SJCRH30 (cell line): ENCODE data around the gene ZNF750. TPM values are rescaled to one million over a fixed set of nuclear protein-coding genes. Genes with fewer than 3 reads are reported as not detected.
A peak's percentile ranks its signal among the peaks of the same experiment; 100 is the strongest.

Experiments
- DNase-seq, 2 experiments: peaks; one replicate each; pipeline ENCODE4 v3.0.0-alpha.2; 2015 to 2020
- H3K27ac ChIP-seq: fragments of 250-450 bp; sonication (Bioruptor Pico); 2 replicates; pipeline ENCODE4 v1.5.1; 2020; ENCODE audit warnings: mild to moderate bottlenecking, moderate library complexity
- H3K27me3 ChIP-seq: fragments of 250-450 bp; sonication (Bioruptor Pico); 2 replicates; pipeline ENCODE4 v1.5.1; 2020; ENCODE audit warnings: mild to moderate bottlenecking, moderate library complexity
- H3K36me3 ChIP-seq: fragments of 250-450 bp; sonication (Bioruptor Pico); 2 replicates; pipeline ENCODE4 v1.5.1; 2020; ENCODE audit warnings: mild to moderate bottlenecking, moderate library complexity
- H3K4me1 ChIP-seq: fragments of 250-450 bp; sonication (Bioruptor Pico); 2 replicates; pipeline ENCODE4 v1.5.1; 2020; ENCODE audit warnings: mild to moderate bottlenecking, moderate library complexity
- H3K4me3 ChIP-seq: fragments of 250-450 bp; sonication (Bioruptor Pico); 2 replicates; pipeline ENCODE4 v1.5.1; 2020; ENCODE audit warnings: mild to moderate bottlenecking, moderate library complexity
- H3K9me3 ChIP-seq: fragments of 250-450 bp; sonication (Bioruptor Pico); replicated peaks from 2 replicates; pipeline ENCODE4 v1.5.1; 2020; ENCODE audit warnings: mild to moderate bottlenecking, moderate library complexity
- total RNA-seq: library from RNA; depleted of rRNA; stranded (reverse); fragments of >200 nt; shearing (Covaris generic); gene quantifications from 2 replicates; pipeline ENCODE4 v1.2.3, GENCODE V29; 2014

ZNF750 gene
- total RNA-seq, 1 experiment from 2014 or later = not detected

DNA sequence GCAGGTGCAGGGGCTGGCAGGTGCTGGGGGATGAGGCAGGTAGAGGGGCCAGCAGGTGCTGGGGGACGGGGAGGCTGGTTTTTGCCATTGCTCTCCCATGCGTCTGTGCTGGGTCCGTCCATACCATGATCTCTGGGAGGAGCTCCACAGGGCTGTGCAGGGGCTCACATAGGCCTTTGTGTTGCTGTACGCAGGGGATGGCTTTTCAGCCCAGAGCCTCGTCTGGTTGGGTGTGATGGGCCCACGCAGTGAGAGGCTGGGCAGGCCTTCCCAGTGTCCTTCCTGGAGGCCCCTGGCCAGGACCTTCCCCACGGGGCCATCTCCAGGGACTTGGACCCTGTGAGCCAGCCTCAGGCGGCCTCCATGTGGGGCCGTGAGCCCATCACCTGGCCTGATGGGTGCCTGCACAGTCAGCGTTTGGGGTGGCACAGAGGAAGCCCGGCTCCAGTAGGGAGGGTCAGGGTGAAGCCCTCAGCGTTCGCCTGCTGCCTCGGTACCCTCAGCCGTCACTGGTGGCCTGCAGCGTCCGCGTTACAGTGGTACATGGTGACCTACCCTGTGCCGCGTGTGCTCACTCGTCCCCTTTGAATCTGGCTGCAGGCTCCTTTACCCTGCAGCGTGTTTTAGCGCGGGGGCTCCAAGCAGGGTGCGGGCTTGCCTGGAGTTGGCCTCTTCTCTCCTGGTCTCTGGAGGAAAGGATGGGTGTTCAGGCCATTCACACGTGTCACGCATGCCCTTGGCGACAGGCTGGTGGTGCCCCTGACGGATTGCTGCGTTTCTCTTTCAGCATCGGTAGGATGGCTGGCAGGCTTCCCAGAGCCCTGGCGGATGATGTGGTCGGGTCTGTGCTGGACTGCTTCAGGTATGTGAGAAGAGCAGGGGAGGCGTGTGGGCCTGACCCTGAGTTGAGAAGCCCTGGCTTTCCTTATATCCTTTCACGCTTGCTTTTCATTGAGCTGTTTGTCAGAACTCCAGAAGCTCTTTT, 30.6 kb downstream of the ZNF750 start:
- Histone ChIP-seq H3K9me3 (no peaks in the 10 kb centered on the region), H3K4me3 (no peak overlapping the region), H3K36me3 (peaks cover 45% of the 10 kb centered on the region), H3K27ac (no peak overlapping the region), H3K4me1 (peaks cover 16% of the 10 kb centered on the region; the same call in 1 of the 2 replicates), H3K27me3 (no peaks in the 10 kb centered on the region)
- DNase-seq = no peak

DNA sequence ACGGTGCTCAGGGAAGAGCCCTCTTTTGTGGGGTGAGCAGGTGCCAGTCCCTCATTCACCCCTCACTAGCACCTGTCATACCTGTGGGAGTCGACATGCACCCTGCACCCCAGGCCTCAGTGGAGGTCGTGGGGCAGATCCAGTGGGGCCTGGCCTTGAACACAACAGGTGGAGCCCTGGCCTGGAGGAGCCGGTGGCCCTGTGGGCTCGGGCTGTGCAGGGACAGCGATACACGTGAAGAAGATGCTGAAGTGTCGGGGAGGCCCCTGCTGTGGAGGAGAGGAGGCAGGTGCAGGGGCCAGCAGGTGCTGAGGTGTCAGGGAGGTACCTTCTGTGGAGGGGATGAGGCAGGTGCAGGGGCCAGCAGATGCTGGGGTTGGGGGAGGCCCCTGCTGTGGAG, 31.8 kb downstream of the ZNF750 start:
- no peak for DNase-seq
- H3K27ac ChIP-seq = no peak overlapping the region
- H3K4me1 ChIP-seq = peaks cover 16% of the 10 kb centered on the region; the same call in 1 of the 2 replicates
- no peak overlapping the region for H3K4me3 ChIP-seq
- no peaks in the 10 kb centered on the region for H3K27me3 ChIP-seq
- no peaks in the 10 kb centered on the region for H3K9me3 ChIP-seq
- H3K36me3 ChIP-seq = peaks cover 45% of the 10 kb centered on the region

DNA sequence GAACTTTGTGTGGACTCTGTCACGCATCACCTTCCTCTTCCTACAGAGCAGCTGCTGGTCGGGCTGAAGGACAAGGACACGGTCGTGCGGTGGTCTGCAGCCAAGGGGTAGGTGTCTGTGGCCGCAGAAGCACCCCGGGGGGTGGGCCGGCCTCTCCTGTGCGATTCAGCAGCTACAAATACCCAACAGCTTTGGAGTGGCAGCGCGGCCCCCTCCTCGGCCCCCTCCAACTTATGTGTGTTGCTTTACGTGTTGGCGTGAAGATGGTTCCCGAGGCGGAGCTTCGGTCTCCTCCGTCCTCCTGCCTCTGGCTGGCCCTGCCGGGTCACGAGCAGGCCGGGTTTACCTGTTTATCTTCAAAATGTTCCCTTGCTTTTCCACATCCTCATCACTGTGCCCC, 32.3 kb downstream of the ZNF750 start:
- no peak for DNase-seq
- Histone ChIP-seq H3K27me3 (no peaks in the 10 kb centered on the region), H3K4me1 (peaks cover 16% of the 10 kb centered on the region; the same call in 1 of the 2 replicates), H3K36me3 (peaks cover 41% of the 10 kb centered on the region), H3K9me3 (no peaks in the 10 kb centered on the region), H3K27ac (peak overlapping the region; percentile 6), H3K4me3 (no peak overlapping the region)

DNA sequence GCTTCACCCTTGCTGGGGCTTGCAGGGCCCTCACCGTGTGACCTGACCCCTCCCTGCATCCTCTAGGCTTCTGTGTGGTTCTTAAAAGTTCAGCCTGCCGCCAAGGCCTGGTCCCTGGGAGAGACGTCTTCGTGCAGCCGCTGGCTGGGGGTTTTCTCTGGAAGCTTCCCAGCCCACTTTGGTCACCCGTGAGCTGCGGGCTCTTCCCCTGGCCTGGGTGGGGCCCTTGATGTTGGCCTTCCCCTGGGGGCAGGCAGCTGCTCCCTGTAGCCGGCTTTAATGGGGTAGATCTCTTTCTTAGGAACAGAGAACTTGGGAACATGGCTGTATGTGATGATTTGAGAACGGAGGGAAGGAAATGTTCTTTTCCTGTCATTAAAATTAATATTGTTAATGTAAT, 32.7 kb downstream of the ZNF750 start:
- H3K4me1 ChIP-seq = peaks cover 16% of the 10 kb centered on the region; the same call in 1 of the 2 replicates
- H3K4me3 ChIP-seq = no peak overlapping the region
- peak overlapping the region; percentile 6 for H3K27ac ChIP-seq
- no peaks in the 10 kb centered on the region for H3K9me3 ChIP-seq
- H3K36me3 ChIP-seq = peaks cover 40% of the 10 kb centered on the region
- H3K27me3 ChIP-seq = no peaks in the 10 kb centered on the region
- DNase-seq = peak; percentile 44 to 47

DNA sequence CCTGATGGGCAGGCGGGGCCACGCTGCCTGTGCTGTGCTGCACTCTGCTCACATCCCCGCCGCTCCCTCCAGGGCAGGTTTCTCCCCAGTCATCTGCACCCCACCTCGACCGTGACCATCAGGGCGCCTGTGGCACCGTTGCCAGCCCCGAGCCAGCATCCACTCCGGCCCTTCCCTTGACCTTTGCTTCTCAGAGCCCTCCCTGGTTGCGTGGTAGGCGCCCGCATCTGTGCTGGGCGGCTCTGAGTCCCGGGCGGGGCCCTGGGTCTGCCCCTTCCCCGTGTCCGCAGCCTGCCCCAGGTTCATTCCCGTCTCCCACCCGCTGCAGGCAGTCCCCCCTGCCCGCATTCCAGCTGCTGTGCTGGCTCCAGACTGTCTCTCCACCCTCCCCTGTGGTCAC, 33.2 kb downstream of the ZNF750 start:
- no peak for DNase-seq
- peaks cover 38% of the 10 kb centered on the region for H3K36me3 ChIP-seq
- peaks cover 16% of the 10 kb centered on the region; the same call in 1 of the 2 replicates for H3K4me1 ChIP-seq
- H3K9me3 ChIP-seq = no peaks in the 10 kb centered on the region
- no peak overlapping the region for H3K4me3 ChIP-seq
- peak overlapping the region; percentile 6 for H3K27ac ChIP-seq
- no peaks in the 10 kb centered on the region for H3K27me3 ChIP-seq

DNA sequence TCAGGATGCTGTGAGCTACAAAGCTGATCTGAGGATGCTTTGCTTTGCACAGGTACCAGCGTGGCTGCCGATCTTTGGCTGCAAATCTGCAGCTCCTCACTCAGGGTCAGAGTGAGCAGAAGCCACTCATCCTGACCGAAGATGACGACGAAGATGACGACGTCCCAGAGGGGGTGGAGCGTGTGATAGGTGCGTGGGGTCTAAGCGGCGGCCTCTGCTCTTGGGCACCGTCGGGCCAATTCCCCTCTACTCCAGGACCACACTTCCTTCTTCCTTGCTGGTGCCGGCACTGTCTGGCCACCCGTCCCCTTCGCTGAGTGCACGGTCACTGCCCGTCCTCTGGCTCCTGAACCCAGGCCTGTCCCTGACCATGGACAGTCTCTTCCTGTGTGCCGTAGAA, 34.0 kb downstream of the ZNF750 start:
- no peaks in the 10 kb centered on the region for H3K9me3 ChIP-seq
- H3K27me3 ChIP-seq = no peaks in the 10 kb centered on the region
- DNase-seq = no peak
- H3K27ac ChIP-seq = no peak overlapping the region
- no peak overlapping the region for H3K4me3 ChIP-seq
- H3K4me1 ChIP-seq = peaks cover 16% of the 10 kb centered on the region; the same call in 1 of the 2 replicates
- H3K36me3 ChIP-seq = peaks cover 37% of the 10 kb centered on the region

DNA sequence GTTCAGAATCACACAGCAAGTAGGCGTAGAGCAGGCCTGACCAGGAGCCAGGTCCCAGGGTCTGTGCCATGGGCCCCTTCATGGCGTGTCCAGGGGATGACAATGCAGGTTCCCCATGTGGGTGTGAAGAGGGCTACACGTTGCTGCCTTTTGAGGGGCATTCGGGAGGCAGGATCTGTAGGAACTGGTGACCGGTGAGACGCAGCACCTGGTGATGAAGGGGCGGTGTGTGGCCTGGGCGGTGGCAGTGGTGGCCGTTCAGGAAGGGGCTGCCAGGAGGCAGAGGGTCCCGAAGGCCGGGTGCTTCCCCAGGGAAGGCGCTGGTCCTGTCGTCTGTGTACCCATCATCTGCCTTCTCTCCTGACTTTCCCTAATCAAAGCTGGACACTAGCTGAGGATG, 34.6 kb downstream of the ZNF750 start:
- no peak overlapping the region for H3K27ac ChIP-seq

DNA sequence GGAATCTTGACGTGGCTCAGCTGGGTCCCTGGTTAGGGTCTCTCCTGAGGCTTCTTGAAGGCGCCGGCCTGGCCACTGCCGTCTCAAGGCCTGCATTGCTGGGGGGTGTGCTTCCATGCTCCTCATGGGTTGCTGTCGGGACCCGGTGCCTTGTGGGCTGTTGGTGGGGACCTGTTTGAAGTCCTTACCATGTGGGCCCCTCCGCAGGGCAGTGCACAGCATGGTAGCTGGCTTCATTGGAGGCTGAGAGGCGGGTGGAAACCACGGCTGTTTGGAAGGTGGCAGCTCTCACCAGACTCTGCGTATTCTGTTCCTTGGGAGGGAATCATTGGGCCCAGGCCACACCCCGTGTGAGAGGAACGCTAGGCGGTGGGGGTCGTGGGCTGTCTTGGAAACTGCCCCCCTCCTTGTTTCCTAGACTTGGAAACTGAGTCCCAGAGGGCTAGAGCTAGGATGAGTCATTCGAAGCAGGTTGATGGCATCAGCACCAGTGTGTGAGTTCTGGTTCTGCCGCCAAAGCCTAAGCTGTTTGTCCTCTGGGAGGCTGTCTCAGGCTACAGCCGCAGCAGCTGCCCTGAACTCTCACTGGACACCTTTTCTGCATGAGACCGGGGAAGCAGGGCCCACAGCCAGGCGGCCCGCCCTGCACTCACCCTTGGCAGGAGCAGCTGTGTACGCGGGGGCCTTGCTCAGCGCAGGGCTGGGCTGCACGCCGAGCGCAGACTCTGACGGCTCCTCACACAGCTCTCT, 35.2 kb downstream of the ZNF750 start:
- DNase-seq = peak; percentile 52 to 59
- H3K27ac ChIP-seq = no peak overlapping the region

More for the DNA sequence above, 34.6 kb downstream of the ZNF750 start:
- peaks cover 16% of the 10 kb centered on the region; the same call in 1 of the 2 replicates for H3K4me1 ChIP-seq
- peaks cover 42% of the 10 kb centered on the region for H3K36me3 ChIP-seq
- H3K27me3 ChIP-seq = no peaks in the 10 kb centered on the region
- DNase-seq = no peak
- H3K9me3 ChIP-seq = no peaks in the 10 kb centered on the region
- no peak overlapping the region for H3K4me3 ChIP-seq

DNA sequence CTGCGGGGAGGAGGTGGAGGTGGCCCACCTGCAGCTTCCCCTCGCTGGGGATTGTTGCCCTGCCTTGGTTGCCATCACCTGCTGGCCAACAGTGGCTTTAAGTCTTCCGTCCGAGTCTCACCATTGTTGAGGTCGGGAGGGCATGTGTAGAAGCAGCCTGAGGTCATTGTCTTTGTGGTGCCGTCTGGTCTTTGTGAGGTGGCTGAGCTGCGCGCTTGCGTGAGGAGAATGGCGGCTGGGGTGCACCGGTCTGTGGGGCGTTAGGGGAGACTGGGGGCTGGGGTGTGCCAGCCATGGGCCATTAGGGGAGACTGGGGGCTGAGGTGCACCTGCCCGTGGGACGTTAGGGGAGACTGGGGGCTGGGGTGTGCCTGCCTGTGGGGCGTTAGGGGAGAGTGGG, 36.2 kb downstream of the ZNF750 start:
- no peak for DNase-seq
- H3K4me1 ChIP-seq = peaks cover 16% of the 10 kb centered on the region; the same call in 1 of the 2 replicates

More for the DNA sequence above, 35.2 kb downstream of the ZNF750 start:
- peaks cover 45% of the 10 kb centered on the region for H3K36me3 ChIP-seq
- H3K27me3 ChIP-seq = no peaks in the 10 kb centered on the region
- no peak overlapping the region for H3K4me3 ChIP-seq
- peaks cover 16% of the 10 kb centered on the region; the same call in 1 of the 2 replicates for H3K4me1 ChIP-seq
- no peaks in the 10 kb centered on the region for H3K9me3 ChIP-seq

DNA sequence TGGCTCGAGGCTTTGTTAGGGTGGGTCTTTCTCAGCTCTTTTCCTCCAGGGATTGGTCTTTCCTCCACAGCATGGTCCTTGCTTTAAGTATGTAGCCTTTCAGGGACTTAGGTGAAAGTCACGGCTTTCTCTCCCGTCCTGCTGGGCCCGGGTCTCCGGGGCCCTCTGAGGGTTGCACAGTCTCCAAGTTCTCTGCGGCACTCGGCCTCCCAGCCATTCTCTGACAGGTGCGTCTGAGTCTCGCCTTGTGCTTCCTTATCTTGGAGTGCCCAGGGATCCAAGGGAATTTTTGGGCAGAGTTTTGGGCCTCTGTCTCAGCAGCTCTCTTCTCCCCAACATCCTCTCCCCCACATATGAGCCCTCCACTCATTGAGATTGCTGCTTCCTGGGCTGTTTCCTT, 36.6 kb downstream of the ZNF750 start:
- peaks cover 57% of the 10 kb centered on the region for H3K36me3 ChIP-seq
- no peaks in the 10 kb centered on the region for H3K9me3 ChIP-seq
- H3K4me3 ChIP-seq = no peak overlapping the region
- no peaks in the 10 kb centered on the region for H3K27me3 ChIP-seq
- no peak overlapping the region for H3K27ac ChIP-seq
- peaks cover 16% of the 10 kb centered on the region; the same call in 1 of the 2 replicates for H3K4me1 ChIP-seq
- no peak for DNase-seq

More for the DNA sequence above, 36.2 kb downstream of the ZNF750 start:
- Histone ChIP-seq H3K9me3 (no peaks in the 10 kb centered on the region), H3K27ac (no peak overlapping the region), H3K4me3 (no peak overlapping the region), H3K36me3 (peaks cover 53% of the 10 kb centered on the region), H3K27me3 (no peaks in the 10 kb centered on the region)

DNA sequence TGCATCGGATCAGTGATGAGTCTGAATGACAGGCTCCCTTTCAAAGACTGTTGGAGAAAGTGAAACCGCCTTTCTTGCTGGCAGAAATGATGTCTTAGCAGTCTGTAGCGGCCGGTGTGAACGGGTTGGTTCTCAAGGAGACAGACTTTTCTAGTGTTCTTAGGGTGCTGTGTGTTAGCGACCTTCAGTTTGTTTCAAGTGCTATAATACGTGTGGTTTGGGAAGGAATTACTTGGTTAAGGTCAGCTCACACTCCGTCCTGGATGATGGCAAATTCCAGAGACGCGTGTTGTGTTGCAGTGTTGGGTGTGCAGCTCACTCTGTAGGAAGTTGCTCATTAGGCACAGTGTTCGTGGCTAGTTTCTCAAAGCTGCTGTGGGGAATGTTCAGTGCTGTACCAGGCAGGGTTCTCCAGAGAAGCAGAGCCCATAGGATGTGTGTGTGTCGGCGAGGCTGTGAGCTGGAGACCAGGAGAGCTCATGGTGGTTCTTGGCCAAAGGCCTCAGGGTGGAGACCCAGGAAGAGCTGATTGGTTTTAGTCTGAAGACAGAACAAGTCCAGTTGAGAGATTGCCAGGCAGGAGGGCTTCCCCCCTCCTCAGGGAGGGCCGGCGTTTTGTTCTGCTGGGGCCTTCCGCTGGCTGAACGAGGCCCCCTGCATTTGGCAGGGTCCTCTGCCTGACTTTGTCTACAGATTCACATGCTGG, 37.6 kb downstream of the ZNF750 start:
- Histone ChIP-seq H3K9me3 (no peaks in the 10 kb centered on the region), H3K4me1 (peaks cover 12% of the 10 kb centered on the region; the same call in 1 of the 2 replicates), H3K4me3 (no peak overlapping the region), H3K27me3 (no peaks in the 10 kb centered on the region), H3K27ac (no peak overlapping the region), H3K36me3 (peaks cover 50% of the 10 kb centered on the region)
- no peak for DNase-seq

DNA sequence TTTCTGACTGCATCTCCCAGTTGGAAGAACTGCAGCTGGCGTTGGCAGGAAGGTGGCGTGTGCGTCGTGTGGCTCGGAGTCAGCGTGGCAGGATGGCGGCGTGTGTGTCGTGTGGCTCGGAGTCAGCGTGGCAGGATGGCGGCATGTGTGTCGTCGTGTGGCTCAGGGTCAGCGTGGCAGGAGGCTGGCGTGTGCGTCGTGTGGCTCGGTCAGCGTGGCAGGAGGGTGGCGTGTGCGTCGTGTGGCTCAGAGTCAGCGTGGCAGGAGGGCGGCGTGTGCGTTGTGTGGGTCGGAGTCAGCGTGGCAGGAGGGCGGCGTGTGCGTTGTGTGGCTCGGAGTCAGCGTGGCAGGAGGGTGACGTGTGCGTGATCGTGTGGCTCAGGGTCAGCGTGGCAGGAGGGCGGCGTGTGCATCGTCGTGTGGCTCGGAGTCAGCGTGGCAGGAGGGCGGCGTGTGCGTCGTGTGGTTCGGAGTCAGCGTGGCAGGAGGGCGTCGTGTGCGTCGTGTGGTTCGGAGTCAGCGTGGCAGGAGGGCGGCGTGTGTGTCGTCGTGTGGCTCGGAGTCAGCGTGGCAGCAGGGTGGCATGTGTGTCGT, 38.3 kb downstream of the ZNF750 start:
- Histone ChIP-seq H3K27ac (no peak overlapping the region), H3K4me1 (peaks cover 4% of the 10 kb centered on the region; the same call in 1 of the 2 replicates), H3K9me3 (no peaks in the 10 kb centered on the region), H3K27me3 (no peaks in the 10 kb centered on the region), H3K36me3 (peaks cover 54% of the 10 kb centered on the region), H3K4me3 (no peak overlapping the region)
- no peak for DNase-seq

DNA sequence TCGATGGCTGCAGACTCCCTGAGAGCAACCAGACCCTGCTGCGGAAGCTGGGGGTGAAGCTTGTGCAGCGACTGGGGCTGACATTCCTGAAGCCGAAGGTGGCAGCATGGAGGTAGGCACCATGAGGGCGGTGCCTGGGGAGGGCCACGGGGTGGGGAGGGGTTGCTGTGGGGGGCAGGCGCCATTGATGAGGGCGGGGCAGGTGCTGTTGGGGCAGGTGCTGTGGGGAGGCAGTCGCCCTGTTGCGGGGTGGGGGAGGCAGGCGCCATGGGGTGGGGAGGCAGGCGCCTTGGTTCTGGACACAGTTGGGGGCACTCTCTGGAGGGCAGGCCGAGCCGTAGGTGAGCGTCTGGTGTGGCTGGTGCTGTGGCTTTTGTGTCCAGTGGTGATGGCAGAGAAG, 38.9 kb downstream of the ZNF750 start:
- Histone ChIP-seq H3K9me3 (no peaks in the 10 kb centered on the region), H3K27ac (no peak overlapping the region), H3K36me3 (peaks cover 48% of the 10 kb centered on the region), H3K4me3 (no peak overlapping the region), H3K27me3 (no peaks in the 10 kb centered on the region), H3K4me1 (peaks cover 3% of the 10 kb centered on the region; the same call in 1 of the 2 replicates)
- no peak for DNase-seq

DNA sequence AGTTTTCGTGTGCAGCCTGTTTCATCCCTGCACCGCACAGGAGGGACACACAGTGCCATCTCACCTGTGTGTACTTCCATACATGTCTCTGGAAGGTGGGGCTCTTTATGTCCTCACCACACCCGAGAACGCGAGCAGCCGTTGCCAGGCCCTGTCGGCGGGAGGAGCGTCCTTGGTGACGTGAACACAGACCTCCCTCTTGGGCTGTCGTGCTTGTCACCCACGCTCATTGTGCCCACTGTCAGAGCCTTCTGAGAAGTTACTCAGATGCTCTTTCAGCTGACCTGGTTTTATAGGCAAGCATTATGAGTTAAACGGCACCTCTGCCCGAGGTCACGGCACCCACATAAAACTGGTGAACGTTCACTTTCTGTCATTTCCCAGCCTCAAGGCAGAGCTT, 40.2 kb downstream of the ZNF750 start:
- Histone ChIP-seq H3K36me3 (peaks cover 49% of the 10 kb centered on the region), H3K4me3 (no peak overlapping the region), H3K27ac (no peak overlapping the region), H3K27me3 (no peaks in the 10 kb centered on the region), H3K4me1 (peaks cover 6% of the 10 kb centered on the region), H3K9me3 (no peaks in the 10 kb centered on the region)
- no peak for DNase-seq
